H1 (cell line): ENCODE data around the gene H2AZ2. TPM values are rescaled to one million over a fixed set of nuclear protein-coding genes. Genes with fewer than 3 reads are reported as not detected.
A peak's percentile ranks its signal among the peaks of the same experiment; 100 is the strongest.

Experiments used
- CTCF ChIA-PET: fragments of 300-600 bp; sonication (Branson Sonifier 250); formaldehyde crosslinking; loops from one replicate; lab custom pipeline; 2021; ENCODE audit not compliant: partially characterized antibody; lab: Charles Lee
- POLR2A ChIA-PET: fragments of 300-600 bp; sonication (Branson Sonifier 250); formaldehyde crosslinking; loops from one replicate; lab custom pipeline; 2021; ENCODE audit warnings: inconsistent platforms; ENCODE audit not compliant: partially characterized antibody; lab: Charles Lee
- DNase-seq, 2 experiments: peaks; one replicate each; pipeline versions ENCODE4 v3.0.0 to v3.0.0-alpha.2; 2010 to 2022; ENCODE audit warnings: low spot score in 2 of 2, low read depth in 1 of 2, mixed read lengths in 1 of 2
- FAIRE-seq: peaks from 2 replicates; lab custom pipeline; 2011; peaks lifted over from hg19 to GRCh38; lab: Jason Lieb, UNC
- H2AFZ ChIP-seq: 2 replicates; pipeline ENCODE4 v1.8.1; 2012; ENCODE audit warnings: low read length, inconsistent platforms
- H2AK5ac ChIP-seq: 2 replicates; pipeline ENCODE4 v1.6.1; 2013; ENCODE audit warnings: low read depth, low read length
- H2BK120ac ChIP-seq: replicated peaks from 2 replicates; pipeline ENCODE3; 2013; ENCODE audit warnings: low read depth, low read length, inconsistent platforms
- H2BK12ac ChIP-seq: 2 replicates; pipeline ENCODE4 v1.6.1; 2013; ENCODE audit warnings: low read depth, low read length
- H2BK15ac ChIP-seq: 2 replicates; pipeline ENCODE4 v1.6.1; 2013; ENCODE audit warnings: low read length
- H2BK20ac ChIP-seq: 2 replicates; pipeline ENCODE4 v1.6.1; 2013; ENCODE audit warnings: low read length
- H2BK5ac ChIP-seq: 2 replicates; pipeline ENCODE4 v1.6.1; 2013; ENCODE audit warnings: low read depth, low read length
- H3K14ac ChIP-seq: 2 replicates; pipeline ENCODE4 v1.6.1; 2013; ENCODE audit warnings: inconsistent platforms; ENCODE audit not compliant: insufficient read length
- H3K18ac ChIP-seq: 2 replicates; pipeline ENCODE4 v1.6.1; 2013; ENCODE audit warnings: low read length; ENCODE audit errors: extremely low read depth
- H3K23ac ChIP-seq: 2 replicates; pipeline ENCODE4 v1.6.1; 2013; ENCODE audit warnings: inconsistent platforms; ENCODE audit not compliant: insufficient read length
- H3K23me2 ChIP-seq: 2 replicates; pipeline ENCODE4 v1.6.1; 2013; ENCODE audit warnings: low read depth, low read length
- H3K27ac ChIP-seq: 2 replicates; pipeline ENCODE4 v1.6.1; 2011; ENCODE audit warnings: low read depth, low read length, inconsistent platforms
- H3K27me3 ChIP-seq, 4 experiments: replicated peaks in 1 of 4; 1 replicate in 1 of 4; 2 replicates in 3 of 4; pipeline versions ENCODE4 v1.6.1 to v1.8.1; 2011 to 2013; ENCODE audit warnings: low read length in 3 of 4, mild to moderate bottlenecking in 3 of 4, inconsistent platforms in 2 of 4, mixed read lengths in 2 of 4, moderate library complexity in 1 of 4; ENCODE audit not compliant: control insufficient read depth in 3 of 4, insufficient read depth in 3 of 4; ENCODE audit errors: extremely low read depth in 1 of 4
- H3K36me3 ChIP-seq, 4 experiments: 2 replicates each; pipeline versions ENCODE4 v1.6.1 to v1.8.1; 2011 to 2013; ENCODE audit warnings: mild to moderate bottlenecking in 4 of 4, low read length in 3 of 4, moderate library complexity in 2 of 4, control low read depth in 1 of 4, inconsistent platforms in 1 of 4; ENCODE audit not compliant: insufficient read depth in 4 of 4, control insufficient read depth in 2 of 4
- H3K4ac ChIP-seq: replicated peaks from 2 replicates; pipeline ENCODE3; 2013; ENCODE audit warnings: low read length, low read depth, mixed read lengths, inconsistent platforms; ENCODE audit not compliant: insufficient read length
- H3K4me1 ChIP-seq, 4 experiments: replicated peaks in 1 of 4; 1 replicate in 1 of 4; 2 replicates in 3 of 4; pipeline versions ENCODE4 v1.6.1 to v1.8.1; 2011 to 2013; ENCODE audit warnings: low read length in 3 of 4, inconsistent platforms in 2 of 4, mixed read lengths in 1 of 4; ENCODE audit not compliant: insufficient read depth in 4 of 4, control insufficient read depth in 3 of 4
- H3K4me2 ChIP-seq, 2 experiments: 2 replicates each; pipeline versions ENCODE4 v1.6.1 to v1.8.1; 2011 to 2013; ENCODE audit warnings: low read depth in 2 of 2, low read length in 2 of 2, control low read depth in 1 of 2, inconsistent platforms in 1 of 2, mild to moderate bottlenecking in 1 of 2; ENCODE audit not compliant: insufficient read depth in 1 of 2
- H3K4me3 ChIP-seq, 4 experiments: fragments of 200-600, 300-600 bp in 1 of 4; sonication (generic), shearing (Covaris generic), sonication (Bioruptor Twin) in 1 of 4; 2 replicates each; pipeline versions ENCODE4 v1.5.1 to v1.8.1; 2011 to 2016; ENCODE audit warnings: low read length in 4 of 4, low read depth in 3 of 4, control low read depth in 2 of 4, inconsistent platforms in 2 of 4, mild to moderate bottlenecking in 2 of 4, mixed read lengths in 1 of 4, moderate library complexity in 1 of 4; ENCODE audit not compliant: insufficient read depth in 2 of 4; ENCODE audit errors: extremely low read depth in 1 of 4
- H3K56ac ChIP-seq: replicated peaks from 2 replicates; pipeline ENCODE3; 2013; ENCODE audit warnings: low read depth, mild to moderate bottlenecking, mixed read lengths, low read length, inconsistent platforms; ENCODE audit not compliant: insufficient read length
- H3K79me1 ChIP-seq: 2 replicates; pipeline ENCODE4 v1.6.1; 2013; ENCODE audit warnings: low read depth, low read length, control low read depth
- H3K79me2 ChIP-seq, 2 experiments: 2 replicates each; pipeline versions ENCODE4 v1.6.1 to v1.8.1; 2012 to 2013; ENCODE audit warnings: low read length in 2 of 2, mild to moderate bottlenecking in 2 of 2, inconsistent platforms in 1 of 2; ENCODE audit not compliant: insufficient read depth in 2 of 2, control insufficient read depth in 1 of 2
- H3K9ac ChIP-seq, 4 experiments: replicated peaks in 1 of 4; 1 replicate in 1 of 4; 2 replicates in 3 of 4; pipeline versions ENCODE4 v1.6.1 to v1.8.1; 2011 to 2013; ENCODE audit warnings: low read depth in 3 of 4, low read length in 3 of 4, control low read depth in 2 of 4, mild to moderate bottlenecking in 2 of 4, moderate library complexity in 2 of 4, inconsistent platforms in 1 of 4; ENCODE audit errors: extremely low read depth in 1 of 4
- H3K9me3 ChIP-seq, 2 experiments: 2 replicates each; pipeline versions ENCODE4 v1.6.1 to v1.8.1; 2012 to 2013; ENCODE audit warnings: mild to moderate bottlenecking in 2 of 2, moderate library complexity in 2 of 2, control low read depth in 1 of 2, inconsistent platforms in 1 of 2, low read depth in 1 of 2, low read length in 1 of 2, mixed read lengths in 1 of 2; ENCODE audit not compliant: insufficient read depth in 2 of 2
- H4K20me1 ChIP-seq, 2 experiments: replicated peaks in 1 of 2; 2 replicates each; pipeline versions ENCODE3 to v1.8.1; 2011 to 2013; ENCODE audit warnings: inconsistent platforms in 2 of 2, low read length in 2 of 2, mild to moderate bottlenecking in 1 of 2; ENCODE audit not compliant: insufficient read depth in 2 of 2, control insufficient read depth in 1 of 2
- H4K5ac ChIP-seq: 2 replicates; pipeline ENCODE4 v1.6.1; 2013; ENCODE audit warnings: low read length, low read depth, mixed read lengths, inconsistent platforms; ENCODE audit not compliant: insufficient read length
- H4K8ac ChIP-seq: 2 replicates; pipeline ENCODE4 v1.8.0; 2013; ENCODE audit warnings: mild to moderate bottlenecking, moderate library complexity, low read length, inconsistent platforms; ENCODE audit not compliant: insufficient read depth; ENCODE audit errors: extremely low read depth
- H4K91ac ChIP-seq: replicated peaks from 2 replicates; pipeline ENCODE3; 2013; ENCODE audit warnings: low read length, mixed read lengths, inconsistent platforms; ENCODE audit not compliant: insufficient read length
- MAFK ChIP-seq: IDR thresholded peaks from 2 replicates; pipeline ENCODE4 v1.6.1; 2012; ENCODE audit warnings: low read depth, mild to moderate bottlenecking, improper control_type of control experiment, low read length
- POLR2AphosphoS5 ChIP-seq: IDR thresholded peaks from 2 replicates; pipeline ENCODE4 v1.6.1; 2011; ENCODE audit warnings: low read depth, low read length
- TEAD4 ChIP-seq: IDR thresholded peaks from 2 replicates; pipeline ENCODE4 v1.6.1; 2012; ENCODE audit warnings: low read depth, low read length, inconsistent platforms, mixed read lengths
- WGBS, 2 experiments: shearing (Covaris generic) in 1 of 2; methylation state at CpG; one replicate each; pipeline versions ENCODE4 v1.1.6 to v1.1.7; 2013 to 2015; ENCODE audit warnings: low lambda C conversion rate in 2 of 2, mixed read lengths in 2 of 2, inconsistent platforms in 1 of 2, low coverage in 1 of 2, missing lambda C conversion rate in 1 of 2; ENCODE audit not compliant: insufficient replicate concordance in 2 of 2, insufficient coverage in 1 of 2, insufficient read length in 1 of 2; ENCODE audit errors: extremely low coverage in 1 of 2, missing lambda C conversion rate in 1 of 2; 5-methylcytosine and 5-hydroxymethylcytosine counted together
- polyA plus RNA-seq, 7 experiments: library from polyadenylated mRNA; depleted of rRNA in 3 of 7; stranded (reverse) in 5 of 7; unstranded in 2 of 7; fragments of >200 nt in 5 of 7; fragments of 200-250 nt in 2 of 7; gene quantifications; 1 replicate in 5 of 7; 2 replicates in 1 of 7; 4 replicates in 1 of 7; pipeline versions ENCODE4 v1.2.1 to v1.2.3, GENCODE V29; 2011 to 2013; ENCODE audit warnings: missing spikeins in 2 of 7, mixed read lengths in 2 of 7
- total RNA-seq: library from RNA; stranded (reverse); fragmentation: NEBNext Ultra II Directional; extraction: Animal tissue kit (Norgen Biotek cat#: 25700); gene quantifications from 2 replicates; pipeline ENCODE4 v1.2.1, GENCODE V29; 2021

The H2AZ2 gene
- total and polyA plus RNA-seq, 2 of the 8 experiments (the other 6 are each of a cell fraction or from before 2014, with no cell fraction given) = 168 to 187 TPM

GRCh38 chr7:44849259-44849884 lies 1.5 kb upstream of the H2AZ2 start:
- no peak overlapping the region for H3K4ac ChIP-seq
- H3K27me3 ChIP-seq = no peaks in the 10 kb centered on the region
- DNase-seq (no peak), FAIRE-seq (no peak)
- no peaks in the 10 kb centered on the region; the same call in 1 of the 2 replicates for H3K23me2 ChIP-seq
- peak overlapping the region; percentile 71 to 97 (median 79) for H3K4me3 ChIP-seq
- no peaks in the 10 kb centered on the region for H3K79me1 ChIP-seq
- H4K8ac ChIP-seq = no peak overlapping the region
- H2BK120ac ChIP-seq = no peak overlapping the region
- ChIA-PET POLR2A (interaction anchor here (0.7 to 7.8 kb wide), 18 partner anchors 8 to 263 kb away, joined by 3 to 53 read pairs (median 5); partner anchors contain the start of genes PPIA and PURB), CTCF (interaction anchor here (0.5 to 2.7 kb wide), 13 partner anchors 8 to 315 kb away, joined by 3 to 8 read pairs (median 3); no protein-coding TSS in a partner anchor)
- H3K79me2 ChIP-seq = peaks cover 16 to 32% of the 10 kb centered on the region in 2 experiments
- H3K56ac ChIP-seq = no peak overlapping the region
- no peak overlapping the region for H3K18ac ChIP-seq
- no peak overlapping the region for H2BK20ac ChIP-seq
- H2BK5ac ChIP-seq = no peak overlapping the region
- H3K4me1 ChIP-seq = peaks cover 0 to 3% (median 0%) of the 10 kb centered on the region in 4 experiments; a peak in 2 of 7 replicates
- no peak overlapping the region for H3K23ac ChIP-seq
- H4K20me1 ChIP-seq = peaks cover 1 to 6% of the 10 kb centered on the region in 2 experiments
- H4K5ac ChIP-seq = no peak overlapping the region
- no peak overlapping the region for H2BK15ac ChIP-seq
- H2BK12ac ChIP-seq = no peak overlapping the region
- H3K27ac ChIP-seq = no peak overlapping the region
- H3K4me2 ChIP-seq = peak overlapping the region; percentile 72 to 73
- peak overlapping the region in 1 of 4 experiments; percentile 100; a peak in 1 of 7 replicates for H3K9ac ChIP-seq
- H2AK5ac ChIP-seq = peak overlapping the region; percentile 57; the same call in 1 of the 2 replicates
- H2AFZ ChIP-seq = no peak overlapping the region
- no peak overlapping the region for H3K14ac ChIP-seq
- TF ChIP-seq MAFK (no peak), POLR2AphosphoS5 (peak; percentile 20; the same call in 1 of the 2 replicates), TEAD4 (no peak)
- H4K91ac ChIP-seq = no peak overlapping the region
- no peaks in the 10 kb centered on the region for H3K36me3 ChIP-seq
- WGBS, 2 experiments = 87% methylated on average over 10 of the region's 10 CpGs; no CpG with 5 or more reads in 1 of the 2 experiments
- H3K9me3 ChIP-seq = no peaks in the 10 kb centered on the region
